B cell (primary cell): Measurements from ENCODE around the gene CCDC83.

Experiments
- EZH2 ChIP-seq: IDR thresholded peaks from 2 replicates; pipeline ENCODE4 v1.6.1; 2012; ENCODE audit warnings: borderline replicate concordance, low read depth, mild to moderate bottlenecking, moderate library complexity, low read length; ENCODE audit not compliant: insufficient read depth, poor library complexity, severe bottlenecking
- TF ChIP-seq, protein P1 (sequence below): fragments of 200-600 bp; IDR thresholded peaks from one replicate; pipeline ENCODE4 v1.8.0; 2022; ENCODE audit warnings: antibody characterized with exemption, mild to moderate bottlenecking

GRCh38 chr11:85945296-85945695, 90.1 kb downstream of the CCDC83 start:
- TF ChIP-seq, protein P1, sequence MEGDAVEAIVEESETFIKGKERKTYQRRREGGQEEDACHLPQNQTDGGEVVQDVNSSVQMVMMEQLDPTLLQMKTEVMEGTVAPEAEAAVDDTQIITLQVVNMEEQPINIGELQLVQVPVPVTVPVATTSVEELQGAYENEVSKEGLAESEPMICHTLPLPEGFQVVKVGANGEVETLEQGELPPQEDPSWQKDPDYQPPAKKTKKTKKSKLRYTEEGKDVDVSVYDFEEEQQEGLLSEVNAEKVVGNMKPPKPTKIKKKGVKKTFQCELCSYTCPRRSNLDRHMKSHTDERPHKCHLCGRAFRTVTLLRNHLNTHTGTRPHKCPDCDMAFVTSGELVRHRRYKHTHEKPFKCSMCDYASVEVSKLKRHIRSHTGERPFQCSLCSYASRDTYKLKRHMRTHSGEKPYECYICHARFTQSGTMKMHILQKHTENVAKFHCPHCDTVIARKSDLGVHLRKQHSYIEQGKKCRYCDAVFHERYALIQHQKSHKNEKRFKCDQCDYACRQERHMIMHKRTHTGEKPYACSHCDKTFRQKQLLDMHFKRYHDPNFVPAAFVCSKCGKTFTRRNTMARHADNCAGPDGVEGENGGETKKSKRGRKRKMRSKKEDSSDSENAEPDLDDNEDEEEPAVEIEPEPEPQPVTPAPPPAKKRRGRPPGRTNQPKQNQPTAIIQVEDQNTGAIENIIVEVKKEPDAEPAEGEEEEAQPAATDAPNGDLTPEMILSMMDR, result no peak
- TF ChIP-seq EZH2, result no peak
